Mammary epithelial cell (primary cell): ENCODE results near the gene USP24.

Experiments used
- EZH2 ChIP-seq: IDR thresholded peaks from 2 replicates; pipeline ENCODE4 v1.6.1; 2012; ENCODE audit warnings: low read length, inconsistent platforms, borderline replicate concordance
- TF ChIP-seq, protein P1 (sequence below), 2 donors: IDR thresholded peaks in 1 of 2; conservative IDR thresholded peaks in 1 of 2; 2 replicates each; pipeline ENCODE4 v1.5.1; 2011 to 2012; ENCODE audit warnings: inconsistent platforms in 2 of 2, low read length in 2 of 2, mild to moderate bottlenecking in 2 of 2, control low read depth in 1 of 2, low read depth in 1 of 2; ENCODE audit not compliant: insufficient read depth in 1 of 2; ENCODE audit errors: extremely low read depth in 1 of 2

DNA sequence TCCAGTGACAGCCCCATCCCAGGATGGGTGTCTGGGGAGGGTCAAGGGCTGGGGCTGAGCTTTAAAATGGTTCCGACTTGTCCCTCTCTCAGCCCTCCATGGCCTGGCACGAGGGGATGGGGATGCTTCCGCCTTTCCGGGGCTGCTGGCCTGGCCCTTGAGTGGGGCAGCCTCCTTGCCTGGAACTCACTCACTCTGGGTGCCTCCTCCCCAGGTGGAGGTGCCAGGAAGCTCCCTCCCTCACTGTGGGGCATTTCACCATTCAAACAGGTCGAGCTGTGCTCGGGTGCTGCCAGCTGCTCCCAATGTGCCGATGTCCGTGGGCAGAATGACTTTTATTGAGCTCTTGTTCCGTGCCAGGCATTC, 151.6 kb downstream of the USP24 start:
- TF ChIP-seq, protein P1, sequence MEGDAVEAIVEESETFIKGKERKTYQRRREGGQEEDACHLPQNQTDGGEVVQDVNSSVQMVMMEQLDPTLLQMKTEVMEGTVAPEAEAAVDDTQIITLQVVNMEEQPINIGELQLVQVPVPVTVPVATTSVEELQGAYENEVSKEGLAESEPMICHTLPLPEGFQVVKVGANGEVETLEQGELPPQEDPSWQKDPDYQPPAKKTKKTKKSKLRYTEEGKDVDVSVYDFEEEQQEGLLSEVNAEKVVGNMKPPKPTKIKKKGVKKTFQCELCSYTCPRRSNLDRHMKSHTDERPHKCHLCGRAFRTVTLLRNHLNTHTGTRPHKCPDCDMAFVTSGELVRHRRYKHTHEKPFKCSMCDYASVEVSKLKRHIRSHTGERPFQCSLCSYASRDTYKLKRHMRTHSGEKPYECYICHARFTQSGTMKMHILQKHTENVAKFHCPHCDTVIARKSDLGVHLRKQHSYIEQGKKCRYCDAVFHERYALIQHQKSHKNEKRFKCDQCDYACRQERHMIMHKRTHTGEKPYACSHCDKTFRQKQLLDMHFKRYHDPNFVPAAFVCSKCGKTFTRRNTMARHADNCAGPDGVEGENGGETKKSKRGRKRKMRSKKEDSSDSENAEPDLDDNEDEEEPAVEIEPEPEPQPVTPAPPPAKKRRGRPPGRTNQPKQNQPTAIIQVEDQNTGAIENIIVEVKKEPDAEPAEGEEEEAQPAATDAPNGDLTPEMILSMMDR (conservative IDR thresholded peaks at IDR 0.05 in 1 of 2, IDR thresholded peaks at IDR 0.05 in 1 of 2; ENCODE audit: extremely low read depth in 1 of 2, insufficient read depth in 1 of 2, low read depth in 1 of 2, low read length in 2 of 2), result no peak
- no peak for TF ChIP-seq EZH2
